ENCODE results near the gene CFC1.
"Not testable (repeated sequence)": the region's sequence is repeated elsewhere in the genome, so short reads cannot be mapped to it uniquely, and the experiment has no call there.

CFC1 gene

DNA sequence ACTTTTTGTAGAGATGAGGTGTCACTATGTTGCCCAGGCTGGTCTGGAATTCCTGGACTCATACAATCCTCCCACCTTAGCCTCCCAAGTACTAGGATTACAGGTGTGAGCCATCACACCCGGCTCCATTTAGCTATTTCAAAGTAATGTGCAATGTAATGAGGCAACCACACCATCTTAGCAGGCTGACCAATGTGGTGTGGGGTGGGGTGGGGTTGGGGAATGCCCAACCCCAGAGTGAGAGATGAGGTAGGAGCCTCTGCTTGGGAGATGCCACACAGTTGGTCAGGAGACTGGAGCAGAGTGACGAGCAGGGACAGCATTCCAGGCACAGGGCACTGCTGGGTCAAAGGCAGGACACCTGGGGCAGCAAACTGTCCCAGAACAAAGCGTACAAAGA is 51.0 kb downstream of the CFC1 start:
- DNase-seq (ENCODE audit: low read depth, low spot score); H3K27me3 ChIP-seq (ENCODE audit: control insufficient read depth, insufficient read depth, low read length); H3K27ac ChIP-seq (ENCODE audit: low read length); H3K4me1 ChIP-seq (ENCODE audit: control insufficient read depth, insufficient read depth, low read length); H3K9me3 ChIP-seq (ENCODE audit: control insufficient read depth, insufficient read depth, low read length); H3K36me3 ChIP-seq (ENCODE audit: control insufficient read depth, insufficient read depth, low read length); H3K4me3 ChIP-seq (ENCODE audit: low read length): not testable (repeated sequence)
- WGBS (ENCODE audit: insufficient coverage, insufficient read length): no CpG with 5 or more reads among the region's 3 CpGs

DNA sequence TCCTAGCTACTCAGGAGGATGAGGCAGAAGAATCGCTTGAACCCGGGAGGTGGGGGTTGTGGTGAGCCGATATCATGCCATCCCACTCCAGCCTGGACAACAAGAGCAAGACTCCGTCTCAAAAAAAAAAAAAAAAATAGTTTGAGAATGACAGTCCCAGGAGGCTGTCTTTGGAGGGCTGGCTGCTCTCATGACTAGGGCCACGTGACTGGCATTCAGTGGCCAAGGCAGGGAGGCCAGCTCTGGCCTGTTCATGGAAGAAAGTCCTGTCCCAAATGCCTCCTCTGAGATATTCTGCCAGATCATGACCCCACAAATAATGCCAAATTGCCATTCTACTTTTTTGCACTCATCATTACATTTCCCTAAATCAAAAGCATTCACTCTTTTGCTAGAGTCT is 54.4 kb downstream of the CFC1 start:
- H3K27me3 ChIP-seq (ENCODE audit: control insufficient read depth, insufficient read depth, low read length); H3K9me3 ChIP-seq (ENCODE audit: control insufficient read depth, insufficient read depth, low read length); DNase-seq (ENCODE audit: low read depth, low spot score); H3K4me1 ChIP-seq (ENCODE audit: control insufficient read depth, insufficient read depth, low read length); H3K4me3 ChIP-seq (ENCODE audit: low read length); H3K36me3 ChIP-seq (ENCODE audit: control insufficient read depth, insufficient read depth, low read length); H3K27ac ChIP-seq (ENCODE audit: low read length): not testable (repeated sequence)
- WGBS (ENCODE audit: insufficient coverage, insufficient read length): no CpG with 5 or more reads among the region's 5 CpGs

DNA sequence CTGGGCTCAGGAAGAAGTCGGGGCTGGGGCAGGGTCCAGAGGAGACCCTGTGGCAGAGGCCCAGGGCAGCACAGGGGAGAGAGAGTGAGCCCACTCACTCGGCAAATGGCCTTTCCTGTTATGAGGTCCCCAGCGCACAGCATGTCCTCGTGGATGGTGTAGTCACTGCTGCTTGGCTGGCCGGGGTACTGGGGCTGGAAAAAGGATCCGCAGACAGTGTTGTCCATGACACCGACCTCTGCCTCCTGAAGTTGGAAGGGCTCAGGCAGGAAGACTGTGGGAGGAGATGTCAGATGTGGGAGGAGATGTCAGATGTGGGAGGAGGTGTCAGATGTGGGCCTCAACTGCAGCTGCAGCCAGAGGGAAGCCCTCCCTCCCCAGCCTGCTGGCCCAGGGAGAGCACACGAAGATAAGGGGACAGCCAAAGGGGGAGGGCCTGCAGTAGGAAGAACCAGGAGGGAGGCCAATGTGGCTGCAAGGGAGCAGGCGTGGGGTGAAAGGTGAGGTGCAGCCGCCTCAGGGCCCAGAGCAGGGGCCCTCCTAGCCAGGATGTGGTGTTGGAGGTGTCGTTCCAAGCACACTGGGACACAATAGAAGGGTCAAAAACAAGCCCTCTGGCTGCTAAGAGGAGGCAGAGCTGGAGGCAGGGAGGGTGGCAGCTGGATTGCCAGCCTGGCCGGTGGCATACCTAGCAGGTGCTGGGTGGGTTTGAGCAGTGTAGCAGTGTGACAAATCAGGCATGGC is 55.4 kb downstream of the CFC1 start:
- H3K27ac ChIP-seq (ENCODE audit: low read length); DNase-seq (ENCODE audit: low read depth, low spot score); H3K27me3 ChIP-seq (ENCODE audit: control insufficient read depth, insufficient read depth, low read length); H3K36me3 ChIP-seq (ENCODE audit: control insufficient read depth, insufficient read depth, low read length); H3K9me3 ChIP-seq (ENCODE audit: control insufficient read depth, insufficient read depth, low read length); H3K4me3 ChIP-seq (ENCODE audit: low read length); H3K4me1 ChIP-seq (ENCODE audit: control insufficient read depth, insufficient read depth, low read length): not testable (repeated sequence)
- no CpG with 5 or more reads among the region's 12 CpGs for WGBS (ENCODE audit: insufficient coverage, insufficient read length)

DNA sequence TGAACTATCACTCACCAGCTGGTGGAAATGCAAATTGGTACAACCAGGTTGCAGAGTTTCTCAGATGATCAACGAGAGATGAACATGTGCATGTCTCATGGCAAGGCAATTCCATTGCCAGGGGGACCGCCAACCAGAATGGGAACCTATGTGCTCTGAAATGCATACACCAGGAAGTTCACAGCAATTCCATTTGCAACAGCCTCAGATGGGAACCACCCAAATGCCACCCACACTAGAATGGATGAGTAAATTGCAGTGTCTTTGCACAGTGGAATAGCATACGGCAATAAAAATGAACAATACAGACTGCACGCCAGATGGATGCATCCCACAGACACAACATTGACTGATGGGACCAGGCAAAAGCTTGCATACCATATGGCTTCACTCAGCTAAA is 56.6 kb downstream of the CFC1 start:
- not testable (repeated sequence) for H3K27ac ChIP-seq (ENCODE audit: low read length); H3K4me3 ChIP-seq (ENCODE audit: low read length); H3K9me3 ChIP-seq (ENCODE audit: control insufficient read depth, insufficient read depth, low read length); H3K27me3 ChIP-seq (ENCODE audit: control insufficient read depth, insufficient read depth, low read length); H3K36me3 ChIP-seq (ENCODE audit: control insufficient read depth, insufficient read depth, low read length); DNase-seq (ENCODE audit: low read depth, low spot score); H3K4me1 ChIP-seq (ENCODE audit: control insufficient read depth, insufficient read depth, low read length)
- no CpG with 5 or more reads among the region's 4 CpGs for WGBS (ENCODE audit: insufficient coverage, insufficient read length)
